Mammary epithelial cell (primary cell): ENCODE data around the gene MOB2.

Experiments
- CTCF ChIP-seq, 2 donors: IDR thresholded peaks in 1 of 2; conservative IDR thresholded peaks in 1 of 2; 2 replicates each; pipeline ENCODE4 v1.5.1; 2011 to 2012; ENCODE audit warnings: inconsistent platforms in 2 of 2, low read length in 2 of 2, mild to moderate bottlenecking in 2 of 2, control low read depth in 1 of 2, low read depth in 1 of 2; ENCODE audit not compliant: insufficient read depth in 1 of 2; ENCODE audit errors: extremely low read depth in 1 of 2
- EZH2 ChIP-seq: IDR thresholded peaks from 2 replicates; pipeline ENCODE4 v1.6.1; 2012; ENCODE audit warnings: low read length, inconsistent platforms, borderline replicate concordance

GRCh38 chr11:1502954-1503707, 16.6 kb upstream of the MOB2 start:
- TF ChIP-seq CTCF (conservative IDR thresholded peaks at IDR 0.05 in 1 of 2, IDR thresholded peaks at IDR 0.05 in 1 of 2; ENCODE audit: extremely low read depth in 1 of 2, insufficient read depth in 1 of 2, low read depth in 1 of 2, low read length in 2 of 2) (no peak), EZH2 (no peak)
